HEK293T (cell line): ENCODE data around the gene ISCA1.

Experiments used
- NFRKB ChIP-seq: fragments of 450-650 bp; IDR thresholded peaks from 2 replicates; pipeline ENCODE4 v1.6.1; 2016; ENCODE audit warnings: mild to moderate bottlenecking, moderate library complexity
- SP1 ChIP-seq: fragments of 450-650 bp; IDR thresholded peaks from 2 replicates; pipeline ENCODE4 v1.6.1; 2017

DNA sequence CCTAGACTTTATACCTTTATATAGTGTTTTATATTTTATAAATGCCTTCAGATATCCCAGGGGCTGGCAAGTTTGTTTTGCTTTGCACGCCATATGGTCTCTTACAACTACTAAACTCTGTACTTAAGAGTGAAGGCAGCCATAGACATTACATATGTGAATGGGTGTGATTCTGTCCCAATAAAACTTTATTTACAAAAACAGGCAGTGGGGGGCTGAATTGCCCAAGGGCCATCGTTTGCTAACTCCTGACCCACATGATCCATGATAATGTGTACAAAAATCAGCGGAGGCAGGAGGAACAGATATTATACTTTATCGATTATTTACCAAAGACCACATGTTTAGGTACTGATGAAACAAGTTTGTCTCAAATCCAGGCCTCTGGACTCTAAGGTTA is 35.8 kb upstream of the ISCA1 start:
- TF ChIP-seq NFRKB = no peak
- no peak for TF ChIP-seq SP1
